H1 (cell line): ENCODE measurements around the gene ATP6V1B1. TPM values are rescaled to one million over a fixed set of nuclear protein-coding genes. Genes with fewer than 3 reads are reported as not detected.

Experiments
- CTCF ChIA-PET: fragments of 300-600 bp; sonication (Branson Sonifier 250); formaldehyde crosslinking; loops from one replicate; lab custom pipeline; 2021; ENCODE audit not compliant: partially characterized antibody; lab: Charles Lee
- POLR2A ChIA-PET: fragments of 300-600 bp; sonication (Branson Sonifier 250); formaldehyde crosslinking; loops from one replicate; lab custom pipeline; 2021; ENCODE audit warnings: inconsistent platforms; ENCODE audit not compliant: partially characterized antibody; lab: Charles Lee
- DNase-seq, 2 experiments: peaks; one replicate each; pipeline versions ENCODE4 v3.0.0 to v3.0.0-alpha.2; 2010 to 2022; ENCODE audit warnings: low spot score in 2 of 2, low read depth in 1 of 2, mixed read lengths in 1 of 2
- FAIRE-seq: peaks from 2 replicates; lab custom pipeline; 2011; peaks lifted over from hg19 to GRCh38; lab: Jason Lieb, UNC
- H2AFZ ChIP-seq: 2 replicates; pipeline ENCODE4 v1.8.1; 2012; ENCODE audit warnings: low read length, inconsistent platforms
- H2AK5ac ChIP-seq: 2 replicates; pipeline ENCODE4 v1.6.1; 2013; ENCODE audit warnings: low read depth, low read length
- H2BK120ac ChIP-seq: replicated peaks from 2 replicates; pipeline ENCODE3; 2013; ENCODE audit warnings: low read depth, low read length, inconsistent platforms
- H2BK12ac ChIP-seq: 2 replicates; pipeline ENCODE4 v1.6.1; 2013; ENCODE audit warnings: low read depth, low read length
- H2BK15ac ChIP-seq: 2 replicates; pipeline ENCODE4 v1.6.1; 2013; ENCODE audit warnings: low read length
- H2BK20ac ChIP-seq: 2 replicates; pipeline ENCODE4 v1.6.1; 2013; ENCODE audit warnings: low read length
- H2BK5ac ChIP-seq: 2 replicates; pipeline ENCODE4 v1.6.1; 2013; ENCODE audit warnings: low read depth, low read length
- H3K14ac ChIP-seq: 2 replicates; pipeline ENCODE4 v1.6.1; 2013; ENCODE audit warnings: inconsistent platforms; ENCODE audit not compliant: insufficient read length
- H3K18ac ChIP-seq: 2 replicates; pipeline ENCODE4 v1.6.1; 2013; ENCODE audit warnings: low read length; ENCODE audit errors: extremely low read depth
- H3K23ac ChIP-seq: 2 replicates; pipeline ENCODE4 v1.6.1; 2013; ENCODE audit warnings: inconsistent platforms; ENCODE audit not compliant: insufficient read length
- H3K23me2 ChIP-seq: 2 replicates; pipeline ENCODE4 v1.6.1; 2013; ENCODE audit warnings: low read depth, low read length
- H3K27ac ChIP-seq: 2 replicates; pipeline ENCODE4 v1.6.1; 2011; ENCODE audit warnings: low read depth, low read length, inconsistent platforms
- H3K27me3 ChIP-seq, 4 experiments: replicated peaks in 1 of 4; 1 replicate in 1 of 4; 2 replicates in 3 of 4; pipeline versions ENCODE4 v1.6.1 to v1.8.1; 2011 to 2013; ENCODE audit warnings: low read length in 3 of 4, mild to moderate bottlenecking in 3 of 4, inconsistent platforms in 2 of 4, mixed read lengths in 2 of 4, moderate library complexity in 1 of 4; ENCODE audit not compliant: control insufficient read depth in 3 of 4, insufficient read depth in 3 of 4; ENCODE audit errors: extremely low read depth in 1 of 4
- H3K36me3 ChIP-seq, 4 experiments: 2 replicates each; pipeline versions ENCODE4 v1.6.1 to v1.8.1; 2011 to 2013; ENCODE audit warnings: mild to moderate bottlenecking in 4 of 4, low read length in 3 of 4, moderate library complexity in 2 of 4, control low read depth in 1 of 4, inconsistent platforms in 1 of 4; ENCODE audit not compliant: insufficient read depth in 4 of 4, control insufficient read depth in 2 of 4
- H3K4ac ChIP-seq: replicated peaks from 2 replicates; pipeline ENCODE3; 2013; ENCODE audit warnings: low read length, low read depth, mixed read lengths, inconsistent platforms; ENCODE audit not compliant: insufficient read length
- H3K4me1 ChIP-seq, 4 experiments: replicated peaks in 1 of 4; 1 replicate in 1 of 4; 2 replicates in 3 of 4; pipeline versions ENCODE4 v1.6.1 to v1.8.1; 2011 to 2013; ENCODE audit warnings: low read length in 3 of 4, inconsistent platforms in 2 of 4, mixed read lengths in 1 of 4; ENCODE audit not compliant: insufficient read depth in 4 of 4, control insufficient read depth in 3 of 4
- H3K4me2 ChIP-seq, 2 experiments: 2 replicates each; pipeline versions ENCODE4 v1.6.1 to v1.8.1; 2011 to 2013; ENCODE audit warnings: low read depth in 2 of 2, low read length in 2 of 2, control low read depth in 1 of 2, inconsistent platforms in 1 of 2, mild to moderate bottlenecking in 1 of 2; ENCODE audit not compliant: insufficient read depth in 1 of 2
- H3K4me3 ChIP-seq, 4 experiments: fragments of 200-600, 300-600 bp in 1 of 4; sonication (generic), shearing (Covaris generic), sonication (Bioruptor Twin) in 1 of 4; 2 replicates each; pipeline versions ENCODE4 v1.5.1 to v1.8.1; 2011 to 2016; ENCODE audit warnings: low read length in 4 of 4, low read depth in 3 of 4, control low read depth in 2 of 4, inconsistent platforms in 2 of 4, mild to moderate bottlenecking in 2 of 4, mixed read lengths in 1 of 4, moderate library complexity in 1 of 4; ENCODE audit not compliant: insufficient read depth in 2 of 4; ENCODE audit errors: extremely low read depth in 1 of 4
- H3K56ac ChIP-seq: replicated peaks from 2 replicates; pipeline ENCODE3; 2013; ENCODE audit warnings: low read depth, mild to moderate bottlenecking, mixed read lengths, low read length, inconsistent platforms; ENCODE audit not compliant: insufficient read length
- H3K79me1 ChIP-seq: 2 replicates; pipeline ENCODE4 v1.6.1; 2013; ENCODE audit warnings: low read depth, low read length, control low read depth
- H3K79me2 ChIP-seq, 2 experiments: 2 replicates each; pipeline versions ENCODE4 v1.6.1 to v1.8.1; 2012 to 2013; ENCODE audit warnings: low read length in 2 of 2, mild to moderate bottlenecking in 2 of 2, inconsistent platforms in 1 of 2; ENCODE audit not compliant: insufficient read depth in 2 of 2, control insufficient read depth in 1 of 2
- H3K9ac ChIP-seq, 4 experiments: replicated peaks in 1 of 4; 1 replicate in 1 of 4; 2 replicates in 3 of 4; pipeline versions ENCODE4 v1.6.1 to v1.8.1; 2011 to 2013; ENCODE audit warnings: low read depth in 3 of 4, low read length in 3 of 4, control low read depth in 2 of 4, mild to moderate bottlenecking in 2 of 4, moderate library complexity in 2 of 4, inconsistent platforms in 1 of 4; ENCODE audit errors: extremely low read depth in 1 of 4
- H3K9me3 ChIP-seq, 2 experiments: 2 replicates each; pipeline versions ENCODE4 v1.6.1 to v1.8.1; 2012 to 2013; ENCODE audit warnings: mild to moderate bottlenecking in 2 of 2, moderate library complexity in 2 of 2, control low read depth in 1 of 2, inconsistent platforms in 1 of 2, low read depth in 1 of 2, low read length in 1 of 2, mixed read lengths in 1 of 2; ENCODE audit not compliant: insufficient read depth in 2 of 2
- H4K20me1 ChIP-seq, 2 experiments: replicated peaks in 1 of 2; 2 replicates each; pipeline versions ENCODE3 to v1.8.1; 2011 to 2013; ENCODE audit warnings: inconsistent platforms in 2 of 2, low read length in 2 of 2, mild to moderate bottlenecking in 1 of 2; ENCODE audit not compliant: insufficient read depth in 2 of 2, control insufficient read depth in 1 of 2
- H4K5ac ChIP-seq: 2 replicates; pipeline ENCODE4 v1.6.1; 2013; ENCODE audit warnings: low read length, low read depth, mixed read lengths, inconsistent platforms; ENCODE audit not compliant: insufficient read length
- H4K8ac ChIP-seq: 2 replicates; pipeline ENCODE4 v1.8.0; 2013; ENCODE audit warnings: mild to moderate bottlenecking, moderate library complexity, low read length, inconsistent platforms; ENCODE audit not compliant: insufficient read depth; ENCODE audit errors: extremely low read depth
- H4K91ac ChIP-seq: replicated peaks from 2 replicates; pipeline ENCODE3; 2013; ENCODE audit warnings: low read length, mixed read lengths, inconsistent platforms; ENCODE audit not compliant: insufficient read length
- BRCA1 ChIP-seq: IDR thresholded peaks from 2 replicates; pipeline ENCODE4 v1.6.1; 2012; ENCODE audit warnings: low read depth, low read length, improper control_type of control experiment
- CBX8 ChIP-seq: fragments of 300-800, 300-1000 bp; sonication (generic); IDR thresholded peaks from 2 replicates; pipeline ENCODE4 v1.7.1; 2016; ENCODE audit warnings: low read depth, low read length, borderline replicate concordance
- CHD1 ChIP-seq: IDR thresholded peaks from 2 replicates; pipeline ENCODE4 v1.6.1; 2012; ENCODE audit warnings: low read depth, low read length, improper control_type of control experiment
- CREB1 ChIP-seq: IDR thresholded peaks from 2 replicates; pipeline ENCODE4 v1.6.1; 2012; ENCODE audit warnings: inconsistent platforms
- EP300 ChIP-seq, 2 experiments: IDR thresholded peaks; 1 replicate in 1 of 2; 2 replicates in 1 of 2; pipeline ENCODE4 v1.6.1; 2011 to 2012; ENCODE audit warnings: low read depth in 2 of 2, low read length in 2 of 2, mild to moderate bottlenecking in 2 of 2, borderline replicate concordance in 1 of 2, inconsistent platforms in 1 of 2, moderate library complexity in 1 of 2
- GTF2F1 ChIP-seq: IDR thresholded peaks from 2 replicates; pipeline ENCODE4 v1.6.1; 2012; ENCODE audit warnings: low read depth, low read length, improper control_type of control experiment, borderline replicate concordance
- JUND ChIP-seq: IDR thresholded peaks from 2 replicates; pipeline ENCODE4 v1.6.1; 2011; ENCODE audit warnings: mild to moderate bottlenecking, improper control_type of control experiment, low read length
- KDM1A ChIP-seq: fragments of 200-600, 300-600 bp; sonication (generic); IDR thresholded peaks from 2 replicates; pipeline ENCODE4 v1.7.1; 2016; ENCODE audit warnings: mild to moderate bottlenecking, low read length, borderline replicate concordance
- MAFK ChIP-seq: IDR thresholded peaks from 2 replicates; pipeline ENCODE4 v1.6.1; 2012; ENCODE audit warnings: low read depth, mild to moderate bottlenecking, improper control_type of control experiment, low read length
- MAX ChIP-seq: IDR thresholded peaks from 2 replicates; pipeline ENCODE4 v1.6.1; 2012; ENCODE audit warnings: inconsistent platforms
- PHF8 ChIP-seq: fragments of 200-600 bp; sonication (generic); conservative IDR thresholded peaks from 2 replicates; pipeline ENCODE4 v1.7.1; 2012; ENCODE audit warnings: low read depth, mild to moderate bottlenecking, inconsistent platforms, low read length, moderate library complexity
- RFX5 ChIP-seq: IDR thresholded peaks from 2 replicates; pipeline ENCODE4 v1.6.1; 2011; ENCODE audit warnings: low read depth, low read length, improper control_type of control experiment, borderline replicate concordance
- SP4 ChIP-seq: IDR thresholded peaks from 2 replicates; pipeline ENCODE4 v1.6.1; 2012; ENCODE audit warnings: low read length, inconsistent platforms
- YY1 ChIP-seq: IDR thresholded peaks from 2 replicates; pipeline ENCODE4 v1.6.1; 2011; ENCODE audit warnings: low read depth, mild to moderate bottlenecking, low read length
- ZNF274 ChIP-seq: IDR thresholded peaks from 2 replicates; pipeline ENCODE4 v1.7.0; 2012; ENCODE audit warnings: low read length, borderline replicate concordance; ENCODE audit errors: extremely low read depth
- WGBS, 2 experiments: shearing (Covaris generic) in 1 of 2; methylation state at CpG; one replicate each; pipeline versions ENCODE4 v1.1.6 to v1.1.7; 2013 to 2015; ENCODE audit warnings: low lambda C conversion rate in 2 of 2, mixed read lengths in 2 of 2, inconsistent platforms in 1 of 2, low coverage in 1 of 2, missing lambda C conversion rate in 1 of 2; ENCODE audit not compliant: insufficient replicate concordance in 2 of 2, insufficient coverage in 1 of 2, insufficient read length in 1 of 2; ENCODE audit errors: extremely low coverage in 1 of 2, missing lambda C conversion rate in 1 of 2; 5-methylcytosine and 5-hydroxymethylcytosine counted together
- polyA plus RNA-seq, 7 experiments: library from polyadenylated mRNA; depleted of rRNA in 3 of 7; stranded (reverse) in 5 of 7; unstranded in 2 of 7; fragments of >200 nt in 5 of 7; fragments of 200-250 nt in 2 of 7; gene quantifications; 1 replicate in 5 of 7; 2 replicates in 1 of 7; 4 replicates in 1 of 7; pipeline versions ENCODE4 v1.2.1 to v1.2.3, GENCODE V29; 2011 to 2013; ENCODE audit warnings: missing spikeins in 2 of 7, mixed read lengths in 2 of 7
- total RNA-seq: library from RNA; stranded (reverse); fragmentation: NEBNext Ultra II Directional; extraction: Animal tissue kit (Norgen Biotek cat#: 25700); gene quantifications from 2 replicates; pipeline ENCODE4 v1.2.1, GENCODE V29; 2021

Gene ATP6V1B1
- total and polyA plus RNA-seq, 2 of the 8 experiments (the other 6 are each of a cell fraction or from before 2014, with no cell fraction given), result not detected

- Histone ChIP-seq H3K4me3 (no peak overlapping the region), H4K5ac (no peak overlapping the region), H2BK5ac (no peak overlapping the region), H3K23ac (no peak overlapping the region), H2BK12ac (no peak overlapping the region), H4K8ac (no peak overlapping the region), H4K91ac (no peak overlapping the region), H2BK120ac (no peak overlapping the region), H3K79me2 (no peaks in the 10 kb centered on the region), H4K20me1 (no peaks in the 10 kb centered on the region), H3K56ac (no peak overlapping the region), H3K9ac (no peak overlapping the region), H3K4me1 (no peaks in the 10 kb centered on the region; a peak in 1 of 7 replicates), H3K27me3 (peaks cover 0 to 9% (median 3%) of the 10 kb centered on the region in 4 experiments; a peak in 3 of 7 replicates), H2BK15ac (no peak overlapping the region), H3K9me3 (no peaks in the 10 kb centered on the region), H2BK20ac (no peak overlapping the region), H3K79me1 (no peaks in the 10 kb centered on the region), H3K4ac (no peak overlapping the region), H3K36me3 (no peaks in the 10 kb centered on the region), H2AK5ac (no peak overlapping the region), H3K4me2 (no peak overlapping the region), H3K27ac (no peak overlapping the region), H3K14ac (no peak overlapping the region), H2AFZ (no peak overlapping the region), H3K18ac (no peak overlapping the region), H3K23me2 (no peaks in the 10 kb centered on the region)
- POLR2A ChIA-PET, result interaction anchor here (0.6 kb wide), 1 partner anchor 123 kb away, joined by 3 read pairs; no protein-coding TSS in a partner anchor
- CTCF ChIA-PET, result interaction anchor here (0.6 to 22.0 kb wide), 8 partner anchors 8 to 58 kb away, joined by 3 to 513 read pairs (median 4); partner anchors contain the start of gene ATP6V1B1
- DNase-seq (no peak), FAIRE-seq (no peak)
- 92% methylated on average over 5 of the region's 5 CpGs; no CpG with 5 or more reads in 1 of the 2 experiments for WGBS, 2 experiments
- no peak for TF ChIP-seq MAFK
- no peak for TF ChIP-seq YY1
- TF ChIP-seq ZNF274, result no peak
- no peak for TF ChIP-seq KDM1A
- TF ChIP-seq EP300 (IDR thresholded peaks at IDR 0.05; ENCODE audit: borderline replicate concordance in 1 of 2, low read depth in 2 of 2, low read length in 2 of 2), result no peak
- no peak for TF ChIP-seq CBX8
- TF ChIP-seq GTF2F1, result no peak
- no peak for TF ChIP-seq RFX5
- TF ChIP-seq BRCA1, result no peak
- TF ChIP-seq CREB1, result no peak
- TF ChIP-seq MAX, result no peak
- TF ChIP-seq PHF8, result no peak
- TF ChIP-seq CHD1, result no peak
- TF ChIP-seq SP4, result no peak
- no peak for TF ChIP-seq JUND
Observed at GRCh38 chr2:70928366-70928765, 7.3 kb upstream of the ATP6V1B1 start.
